Esophagus squamous epithelium (tissue), 4 donors: Measurements from ENCODE around the gene SLC38A9.

Source experiments
- POLR2A ChIP-seq, 4 donors: fragments of 450-650 bp; IDR thresholded peaks; one replicate each; pipeline ENCODE4 v1.6.1; 2017; ENCODE audit warnings: antibody characterized with exemption in 4 of 4, mild to moderate bottlenecking in 4 of 4, moderate library complexity in 3 of 4
- TF ChIP-seq, protein P1 (sequence below), 6 experiments: fragments of 450-650 bp in 4 of 6; fragments of 200-600 bp in 2 of 6; sonication (generic) in 2 of 6; IDR thresholded peaks; one replicate each; pipeline ENCODE4 v1.5.1; 2016 to 2019; ENCODE audit warnings: antibody characterized with exemption in 6 of 6, mild to moderate bottlenecking in 4 of 6, moderate library complexity in 4 of 6

DNA sequence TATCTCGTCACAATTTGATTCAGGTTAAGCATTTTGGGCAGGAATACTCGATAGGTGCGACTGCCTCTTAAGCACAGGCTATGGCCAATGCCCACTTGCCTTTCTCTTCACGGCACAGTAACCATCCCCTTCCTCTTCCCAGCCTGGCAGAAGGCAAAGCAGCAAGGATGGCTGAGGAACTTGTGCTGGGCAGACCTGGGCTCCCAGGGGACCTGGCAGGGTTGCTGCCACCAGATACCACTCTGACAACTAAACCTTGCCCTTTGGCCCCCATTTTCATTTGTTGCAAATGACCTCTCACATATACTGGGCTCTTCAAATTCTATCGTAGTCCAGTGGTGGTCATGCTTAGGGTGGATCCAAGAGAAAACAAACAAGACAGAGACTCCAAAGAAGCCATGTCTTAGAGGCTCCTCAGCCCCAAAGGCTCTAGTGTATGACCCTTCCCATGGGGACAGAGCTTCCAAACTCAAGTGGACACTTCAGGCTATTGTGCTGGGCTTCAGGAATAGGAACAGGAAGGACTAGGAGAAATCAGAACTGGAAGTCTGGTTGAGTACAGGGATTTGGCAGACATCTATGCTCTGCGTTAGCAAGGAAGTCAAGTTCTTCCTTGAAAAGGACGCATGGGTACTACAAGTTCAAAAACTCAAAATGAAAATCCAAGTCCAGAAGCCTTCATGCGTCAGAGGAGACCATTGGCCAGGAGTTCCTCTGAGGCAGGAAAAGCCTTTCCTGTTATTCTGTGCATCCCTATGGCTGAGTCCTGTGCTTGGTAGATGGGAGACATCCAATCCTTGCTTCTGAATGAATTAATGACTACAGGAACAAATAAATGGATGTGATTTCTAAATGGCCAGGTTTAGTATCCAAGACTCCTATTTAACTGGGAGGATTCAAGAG lies 112.7 kb downstream of the SLC38A9 start:
- TF ChIP-seq POLR2A (IDR thresholded peaks at IDR 0.05) = no peak
- TF ChIP-seq, protein P1, sequence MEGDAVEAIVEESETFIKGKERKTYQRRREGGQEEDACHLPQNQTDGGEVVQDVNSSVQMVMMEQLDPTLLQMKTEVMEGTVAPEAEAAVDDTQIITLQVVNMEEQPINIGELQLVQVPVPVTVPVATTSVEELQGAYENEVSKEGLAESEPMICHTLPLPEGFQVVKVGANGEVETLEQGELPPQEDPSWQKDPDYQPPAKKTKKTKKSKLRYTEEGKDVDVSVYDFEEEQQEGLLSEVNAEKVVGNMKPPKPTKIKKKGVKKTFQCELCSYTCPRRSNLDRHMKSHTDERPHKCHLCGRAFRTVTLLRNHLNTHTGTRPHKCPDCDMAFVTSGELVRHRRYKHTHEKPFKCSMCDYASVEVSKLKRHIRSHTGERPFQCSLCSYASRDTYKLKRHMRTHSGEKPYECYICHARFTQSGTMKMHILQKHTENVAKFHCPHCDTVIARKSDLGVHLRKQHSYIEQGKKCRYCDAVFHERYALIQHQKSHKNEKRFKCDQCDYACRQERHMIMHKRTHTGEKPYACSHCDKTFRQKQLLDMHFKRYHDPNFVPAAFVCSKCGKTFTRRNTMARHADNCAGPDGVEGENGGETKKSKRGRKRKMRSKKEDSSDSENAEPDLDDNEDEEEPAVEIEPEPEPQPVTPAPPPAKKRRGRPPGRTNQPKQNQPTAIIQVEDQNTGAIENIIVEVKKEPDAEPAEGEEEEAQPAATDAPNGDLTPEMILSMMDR (IDR thresholded peaks at IDR 0.05) = no peak
